Mucosa of rectum (tissue), 2 donors: ENCODE measurements around the gene CDKAL1.
"Not testable (repeated sequence)": the region's sequence is repeated elsewhere in the genome, so short reads cannot be mapped to it uniquely, and the experiment has no call there.

Experiments used
- H3K27ac ChIP-seq, 2 donors: one replicate each; pipeline ENCODE4 v1.7.0; 2013; ENCODE audit warnings: inconsistent platforms in 2 of 2, low read depth in 2 of 2, low read length in 2 of 2
- H3K27me3 ChIP-seq, 2 donors: one replicate each; pipeline ENCODE4 v1.7.0; 2013; ENCODE audit warnings: low read length in 2 of 2; ENCODE audit not compliant: control insufficient read depth in 2 of 2, insufficient read depth in 2 of 2
- H3K36me3 ChIP-seq, 2 donors: one replicate each; pipeline ENCODE4 v1.7.0; 2013; ENCODE audit warnings: low read length in 2 of 2; ENCODE audit not compliant: control insufficient read depth in 2 of 2, insufficient read depth in 2 of 2
- H3K4me1 ChIP-seq, 2 donors: one replicate each; pipeline ENCODE4 v1.7.0; 2013; ENCODE audit warnings: low read length in 2 of 2, mild to moderate bottlenecking in 1 of 2; ENCODE audit not compliant: control insufficient read depth in 2 of 2, insufficient read depth in 2 of 2
- H3K4me3 ChIP-seq, 2 donors: one replicate each; pipeline ENCODE4 v1.7.0; 2013; ENCODE audit warnings: low read length in 2 of 2
- H3K9ac ChIP-seq, 2 donors: one replicate each; pipeline ENCODE4 v1.7.0; 2013; ENCODE audit warnings: low read length in 2 of 2, low read depth in 1 of 2, mild to moderate bottlenecking in 1 of 2
- H3K9me3 ChIP-seq, 2 donors: one replicate each; pipeline ENCODE4 v1.7.0; 2013; ENCODE audit warnings: low read length in 2 of 2; ENCODE audit not compliant: control insufficient read depth in 2 of 2
- donor health status: healthy.
- donor health status: Normal muscosa, but diverticular disease.

CDKAL1 gene

DNA sequence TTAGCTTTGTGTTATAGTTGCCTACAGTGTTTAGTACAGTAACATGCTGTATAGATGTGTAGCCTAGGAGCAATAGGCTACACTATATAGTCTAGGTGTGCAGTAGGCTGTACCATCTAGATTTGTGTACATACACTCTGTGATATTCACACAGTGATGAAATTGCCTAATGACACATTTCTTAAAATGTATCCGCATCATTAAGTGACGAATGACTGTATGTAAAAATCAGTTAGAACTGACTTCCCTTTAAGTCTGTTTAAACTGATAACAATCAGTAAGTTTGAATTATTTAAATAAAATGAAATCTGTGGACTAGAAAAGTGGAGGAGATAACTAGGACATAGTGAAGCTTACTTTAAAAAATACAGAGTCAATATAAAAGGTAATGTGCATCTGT lies 176.1 kb downstream of the CDKAL1 start:
- no peaks in the 10 kb centered on the region for H3K27me3 ChIP-seq
- H3K9me3 ChIP-seq, result no peaks in the 10 kb centered on the region
- no peak overlapping the region for H3K4me3 ChIP-seq

DNA sequence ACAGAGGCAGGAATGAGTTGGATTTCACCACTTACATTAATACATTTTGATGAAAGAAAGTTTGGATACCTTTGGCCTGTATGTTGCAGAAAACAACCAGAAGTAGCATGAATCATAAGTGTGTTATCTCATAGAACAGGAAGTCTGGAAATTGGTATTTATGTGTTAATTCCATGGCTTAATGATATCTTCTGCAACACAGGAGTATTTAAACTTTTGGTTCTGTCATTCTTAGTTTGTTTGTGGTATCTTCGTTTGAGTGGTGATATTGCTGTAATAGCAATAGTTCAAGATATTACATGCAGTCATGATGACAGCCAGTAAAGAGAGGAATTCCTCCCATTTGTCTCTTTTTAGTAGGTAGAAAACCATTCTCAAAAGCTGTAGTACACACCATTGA lies 177.3 kb downstream of the CDKAL1 start:
- no peaks in the 10 kb centered on the region for H3K9me3 ChIP-seq

More for the DNA sequence above, 176.1 kb downstream of the CDKAL1 start:
- no peaks in the 10 kb centered on the region for H3K36me3 ChIP-seq
- peaks cover 3 to 20% of the 10 kb centered on the region in 2 donors for H3K4me1 ChIP-seq
- no peak overlapping the region for H3K27ac ChIP-seq
- H3K9ac ChIP-seq, result no peak overlapping the region

DNA sequence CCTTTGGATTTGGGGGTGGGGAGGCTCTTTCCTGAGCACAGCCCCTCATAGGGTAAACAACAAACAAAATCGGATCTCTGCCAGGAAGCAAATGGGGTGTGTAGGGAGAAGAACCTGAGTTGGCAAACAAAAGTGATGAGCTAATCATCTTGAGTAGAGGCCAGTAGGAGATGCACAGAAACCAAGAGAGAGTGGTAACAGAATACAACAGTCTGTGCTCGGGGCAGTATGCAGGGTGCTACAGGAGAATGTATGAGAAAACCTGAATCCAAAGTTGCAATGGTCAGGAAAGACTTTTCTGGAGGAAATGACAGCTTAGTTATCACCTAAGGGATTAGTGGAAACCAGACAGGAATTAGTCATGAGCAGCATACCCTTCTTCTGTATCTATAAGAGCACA lies 177.8 kb downstream of the CDKAL1 start:
- Histone ChIP-seq H3K9ac (no peak overlapping the region), H3K27ac (no peak overlapping the region), H3K4me1 (peaks cover 0 to 10% of the 10 kb centered on the region in 2 donors), H3K27me3 (no peaks in the 10 kb centered on the region), H3K36me3 (no peaks in the 10 kb centered on the region), H3K9me3 (no peaks in the 10 kb centered on the region), H3K4me3 (no peak overlapping the region)

More for the DNA sequence above, 177.3 kb downstream of the CDKAL1 start:
- H3K4me1 ChIP-seq, result peaks cover 0 to 13% of the 10 kb centered on the region in 2 donors
- no peak overlapping the region for H3K4me3 ChIP-seq
- no peak overlapping the region for H3K27ac ChIP-seq
- H3K36me3 ChIP-seq, result no peaks in the 10 kb centered on the region
- no peaks in the 10 kb centered on the region for H3K27me3 ChIP-seq
- no peak overlapping the region for H3K9ac ChIP-seq

DNA sequence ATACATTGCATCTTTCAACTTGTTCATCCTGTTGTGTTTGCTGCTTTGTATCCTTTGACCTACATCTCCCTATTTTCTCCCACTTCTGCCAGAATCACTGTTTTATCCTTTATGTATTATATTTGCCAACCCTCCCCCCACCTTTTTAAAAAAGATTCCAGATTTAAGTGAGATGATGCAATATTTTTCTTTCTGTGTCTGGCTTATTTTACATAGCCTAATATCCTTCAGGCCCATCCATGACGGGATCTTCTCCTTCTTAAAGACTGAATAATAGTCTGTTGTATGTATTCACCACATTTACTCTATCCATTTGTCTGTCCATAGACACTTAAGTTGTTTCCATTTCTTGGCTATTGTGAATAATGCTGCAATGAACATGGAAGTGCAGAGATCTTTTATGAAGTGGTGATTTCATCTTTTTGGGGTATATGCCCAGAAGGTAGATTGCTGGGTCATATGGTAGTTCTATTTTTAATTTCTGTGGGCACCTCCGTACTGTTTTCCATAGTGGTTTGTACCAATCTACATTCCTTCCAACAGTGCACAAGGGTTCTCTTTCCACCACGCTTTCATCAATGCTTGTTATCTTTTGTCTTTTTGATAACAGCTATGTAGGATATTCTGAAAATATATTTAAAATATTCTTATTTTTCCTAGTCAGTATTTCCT lies 181.0 kb downstream of the CDKAL1 start:
- H3K36me3 ChIP-seq, result no peaks in the 10 kb centered on the region
- H3K27ac ChIP-seq, result no peak overlapping the region
- H3K9ac ChIP-seq, result no peak overlapping the region
- no peaks in the 10 kb centered on the region for H3K9me3 ChIP-seq
- peaks cover 0 to 2% of the 10 kb centered on the region in 2 donors for H3K4me1 ChIP-seq
- no peaks in the 10 kb centered on the region for H3K27me3 ChIP-seq
- H3K4me3 ChIP-seq, result no peak overlapping the region

DNA sequence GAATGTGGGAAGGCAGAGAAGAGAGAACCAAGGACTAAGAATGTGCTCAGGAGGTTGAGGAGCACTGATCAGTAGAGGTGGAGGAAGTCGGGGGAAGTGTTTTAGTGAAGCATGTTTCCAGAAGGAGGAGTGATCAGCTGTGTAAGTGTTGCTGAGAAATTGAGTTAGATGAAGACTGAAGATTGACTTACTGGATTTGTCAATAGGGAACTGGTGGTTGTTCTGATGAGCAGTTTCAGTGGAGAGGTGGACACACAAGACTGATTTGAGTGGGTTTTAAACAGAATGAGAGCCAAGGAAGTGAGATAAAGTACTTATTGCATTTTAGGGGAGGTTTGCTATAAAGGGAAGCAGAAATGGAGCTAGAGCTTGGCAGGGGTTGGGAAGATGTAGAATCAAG lies 182.6 kb downstream of the CDKAL1 start:
- no peaks in the 10 kb centered on the region for H3K27me3 ChIP-seq
- no peak overlapping the region for H3K4me3 ChIP-seq
- H3K36me3 ChIP-seq, result no peaks in the 10 kb centered on the region
- no peak overlapping the region for H3K27ac ChIP-seq
- H3K9me3 ChIP-seq, result no peaks in the 10 kb centered on the region
- H3K9ac ChIP-seq, result no peak overlapping the region
- H3K4me1 ChIP-seq, result no peaks in the 10 kb centered on the region

DNA sequence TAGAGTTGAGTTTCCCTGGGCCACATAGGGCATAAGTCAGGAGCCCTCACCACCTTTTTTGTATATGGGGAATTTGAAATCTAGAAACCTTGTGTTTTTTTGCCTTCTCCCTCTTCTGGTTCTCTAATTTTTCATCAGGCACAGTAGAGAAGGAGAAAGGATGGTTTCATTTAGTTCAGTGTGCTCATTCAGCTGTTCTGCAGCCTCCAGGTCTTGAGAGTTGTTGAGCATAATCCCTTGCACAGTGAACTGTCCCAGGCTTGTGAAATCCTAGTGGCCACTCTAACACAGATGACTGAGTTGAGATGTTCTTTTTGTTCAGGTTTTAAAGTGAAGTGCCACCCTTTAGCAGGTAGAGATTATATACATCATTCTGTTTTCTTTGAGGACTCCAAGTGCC lies 183.5 kb downstream of the CDKAL1 start:
- Histone ChIP-seq H3K36me3 (no peaks in the 10 kb centered on the region), H3K27me3 (no peaks in the 10 kb centered on the region), H3K4me3 (no peak overlapping the region), H3K27ac (no peak overlapping the region), H3K4me1 (no peaks in the 10 kb centered on the region), H3K9ac (no peak overlapping the region), H3K9me3 (no peaks in the 10 kb centered on the region)

DNA sequence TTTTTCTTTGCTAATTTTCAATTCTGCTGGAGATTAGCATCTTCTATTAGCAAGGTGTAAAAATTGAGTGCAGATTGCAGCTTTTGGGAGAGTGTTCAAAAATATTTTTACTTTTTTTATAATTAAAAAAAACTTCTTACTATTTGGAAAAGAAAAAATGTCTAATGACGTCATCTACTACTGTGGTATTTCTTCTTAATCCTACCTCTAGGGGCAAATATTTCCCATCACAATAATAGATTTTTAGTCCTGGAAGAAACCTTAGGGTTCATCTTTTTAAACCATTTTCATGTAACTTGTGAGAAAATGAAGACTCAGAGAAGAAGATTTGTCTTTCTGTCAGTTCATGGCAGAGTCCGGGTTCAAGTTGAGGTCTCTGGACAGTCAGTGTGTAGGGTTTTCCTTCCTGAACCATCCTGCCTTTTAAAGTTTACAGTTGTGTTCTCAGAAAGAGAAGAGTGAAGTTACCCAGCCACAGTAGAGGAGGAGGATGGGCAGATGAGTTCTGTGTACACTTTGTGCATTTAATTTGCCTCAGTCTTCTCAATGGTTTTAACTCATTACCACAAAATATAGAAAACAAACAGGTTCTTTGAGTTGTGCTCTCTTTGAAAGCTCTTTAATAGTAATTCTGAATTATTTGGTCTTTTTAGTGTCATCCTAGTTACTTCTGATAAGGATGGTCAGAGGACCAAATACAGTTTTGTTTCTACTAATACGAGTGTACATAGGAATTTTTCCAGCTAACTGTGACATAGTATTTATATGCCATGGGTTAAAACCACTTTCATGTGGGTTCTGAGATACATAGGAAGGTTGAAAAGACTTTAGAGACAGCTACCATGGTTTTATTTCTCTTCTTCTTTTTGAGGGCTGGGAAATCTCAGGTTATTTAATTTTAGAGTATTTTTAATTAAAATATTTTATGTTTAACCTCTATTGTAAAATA lies 184.7 kb downstream of the CDKAL1 start:
- no peak overlapping the region for H3K4me3 ChIP-seq
- no peak overlapping the region for H3K27ac ChIP-seq

DNA sequence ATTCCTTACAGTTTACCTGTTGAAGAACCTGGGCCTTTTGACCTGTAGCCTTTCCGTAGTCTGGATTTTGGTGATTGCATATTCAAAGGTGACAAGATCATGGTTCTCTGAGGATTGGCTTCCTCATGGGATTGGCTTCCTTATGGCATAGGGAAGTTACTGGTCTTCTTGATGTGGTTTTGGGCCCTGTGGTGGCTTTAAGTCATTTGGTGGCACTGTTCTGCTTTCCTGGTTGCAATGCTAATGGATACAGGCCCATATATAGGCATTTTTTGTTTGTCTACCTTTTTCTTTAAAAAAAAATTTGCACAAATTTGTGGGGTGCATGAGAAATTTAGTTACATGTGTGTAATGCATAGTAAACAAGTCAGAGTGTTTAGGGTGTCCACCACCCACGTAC lies 185.7 kb downstream of the CDKAL1 start:
- Histone ChIP-seq H3K4me1 (no peaks in the 10 kb centered on the region), H3K27me3 (no peaks in the 10 kb centered on the region)

More for the DNA sequence above, 184.7 kb downstream of the CDKAL1 start:
- no peaks in the 10 kb centered on the region for H3K4me1 ChIP-seq
- no peaks in the 10 kb centered on the region for H3K9me3 ChIP-seq
- H3K36me3 ChIP-seq, result no peaks in the 10 kb centered on the region
- no peak overlapping the region for H3K9ac ChIP-seq
- no peaks in the 10 kb centered on the region for H3K27me3 ChIP-seq

DNA sequence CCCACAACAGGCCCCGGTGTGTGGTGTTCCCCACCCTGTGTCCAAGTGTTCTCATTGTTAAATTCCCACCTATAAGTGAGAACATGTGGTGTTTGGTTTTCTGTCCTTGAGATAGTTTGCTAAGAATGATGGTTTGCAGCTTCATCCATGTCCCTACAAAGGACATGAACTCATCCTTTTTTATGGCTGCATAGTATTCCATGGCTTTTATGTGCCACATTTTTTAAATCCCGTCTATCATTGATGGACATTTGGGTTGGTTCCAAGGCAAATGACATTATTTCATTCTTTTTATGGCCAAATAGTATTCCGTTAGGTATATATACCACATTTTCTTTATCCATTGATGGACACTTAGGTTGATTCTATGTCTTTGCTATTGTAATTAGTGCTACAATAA lies 186.9 kb downstream of the CDKAL1 start:
- not testable (repeated sequence) for H3K4me1 ChIP-seq, H3K9ac ChIP-seq, H3K36me3 ChIP-seq, H3K4me3 ChIP-seq, H3K27ac ChIP-seq, H3K27me3 ChIP-seq, H3K9me3 ChIP-seq

More for the DNA sequence above, 185.7 kb downstream of the CDKAL1 start:
- no peaks in the 10 kb centered on the region for H3K9me3 ChIP-seq
- H3K36me3 ChIP-seq, result no peaks in the 10 kb centered on the region
- H3K9ac ChIP-seq, result no peak overlapping the region
- H3K27ac ChIP-seq, result no peak overlapping the region
- H3K4me3 ChIP-seq, result no peak overlapping the region

DNA sequence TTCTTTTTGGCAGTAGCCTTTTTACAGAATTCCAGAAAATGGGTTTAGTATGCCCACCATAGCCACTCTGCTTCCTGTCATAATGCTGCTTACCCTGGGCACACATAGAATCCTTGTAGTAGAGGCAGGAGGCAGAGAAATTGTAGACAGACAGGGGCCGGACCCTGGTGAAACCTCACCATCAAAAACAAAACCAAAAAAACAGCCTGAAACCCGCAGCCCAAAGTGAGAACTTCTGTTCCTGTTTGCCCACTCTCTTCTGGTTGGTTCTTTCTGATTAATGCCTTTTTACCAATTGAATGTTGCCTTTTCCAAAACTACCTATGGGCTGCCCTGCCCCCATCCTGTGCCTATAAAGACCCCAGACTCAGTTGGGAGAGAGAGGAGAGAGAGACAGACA lies 188.2 kb downstream of the CDKAL1 start:
- Histone ChIP-seq H3K4me1 (no peaks in the 10 kb centered on the region), H3K27ac (no peak overlapping the region), H3K9ac (no peak overlapping the region), H3K4me3 (no peak overlapping the region), H3K9me3 (no peaks in the 10 kb centered on the region), H3K27me3 (no peaks in the 10 kb centered on the region), H3K36me3 (no peaks in the 10 kb centered on the region)
